Heart right ventricle (tissue), 16 donors: ENCODE measurements around the gene ARL6IP5. TPM values are rescaled to one million over a fixed set of nuclear protein-coding genes. Genes with fewer than 3 reads are reported as not detected.
A peak's percentile ranks its signal among the peaks of the same experiment; 100 is the strongest.

Source experiments
- ATAC-seq, 8 donors: fragments of 200-7000 bp; cut with Tn5 transposase; one replicate each; pipeline ENCODE4 v1.9.1; 2020; ENCODE audit warnings: mild to moderate bottlenecking in 8 of 8, moderate library complexity in 8 of 8, moderate number of reproducible peaks in 1 of 8
- DNase-seq, 2 donors: peaks; one replicate each; pipeline ENCODE4 v3.0.0-alpha.2; 2020
- H3K27ac ChIP-seq, 10 donors: fragments of 200-600 bp; sonication (generic) in 2 of 10; one replicate each; pipeline versions ENCODE4 v1.5.0 to v1.8.0; 2020 to 2022; ENCODE audit warnings: mild to moderate bottlenecking in 3 of 10
- H3K27me3 ChIP-seq, 7 donors: fragments of 200-600 bp; one replicate each; pipeline ENCODE4 v1.8.0; 2021 to 2022; ENCODE audit warnings: mild to moderate bottlenecking in 2 of 7
- H3K36me3 ChIP-seq, 9 donors: fragments of 200-600 bp; sonication (generic) in 1 of 9; one replicate each; pipeline versions ENCODE4 v1.5.0 to v1.8.0; 2020 to 2022; ENCODE audit warnings: mild to moderate bottlenecking in 2 of 9
- H3K4me1 ChIP-seq, 9 donors: fragments of 200-600 bp; sonication (generic) in 1 of 9; one replicate each; pipeline versions ENCODE4 v1.5.0 to v1.8.0; 2020 to 2022; ENCODE audit warnings: mild to moderate bottlenecking in 4 of 9
- H3K4me3 ChIP-seq, 10 donors: fragments of 200-600 bp; sonication (generic) in 2 of 10; one replicate each; pipeline versions ENCODE4 v1.5.0 to v1.8.0; 2020 to 2022; ENCODE audit warnings: mild to moderate bottlenecking in 7 of 10, moderate library complexity in 2 of 10
- H3K9me3 ChIP-seq, 11 donors: fragments of 200-600 bp in 10 of 11; sonication (generic) in 2 of 11; one replicate each; pipeline versions ENCODE4 v1.5.0 to v1.8.0; 2013 to 2022; ENCODE audit warnings: mild to moderate bottlenecking in 2 of 11, control low read depth in 1 of 11, moderate library complexity in 1 of 11
- CTCF ChIP-seq, 9 donors: fragments of 200-600 bp; sonication (generic) in 2 of 9; IDR thresholded peaks; one replicate each; pipeline versions ENCODE4 v1.5.0 to v1.8.0; 2021 to 2022; ENCODE audit warnings: antibody characterized with exemption in 9 of 9, mild to moderate bottlenecking in 5 of 9, moderate library complexity in 1 of 9
- WGBS, 2 donors: extraction: QIAGEN DNeasy Blood & Tissue Kit; methylation state at CpG; one replicate each; pipeline ENCODE4 v1.1.7; 2013; ENCODE audit warnings: inconsistent platforms in 1 of 2; 5-methylcytosine and 5-hydroxymethylcytosine counted together
- intact Hi-C, 10 donors: fragments of 100-400 bp; cut with DNase I; formaldehyde crosslinking; loops; one replicate each; pipeline versions ENCODE4 v1.11.1 to v1.14.2; 2022
- polyA plus RNA-seq, 2 donors: library from polyadenylated mRNA; stranded (reverse); fragments of 200-250 nt; gene quantifications; one replicate each; pipeline ENCODE4 v1.2.3, GENCODE V29; 2013
- total RNA-seq, 10 donors: library from RNA; stranded (reverse); fragmentation: NEBNext Ultra II Directional in 3 of 10; extraction: Animal tissue kit (Norgen Biotek cat#: 25700) in 3 of 10; gene quantifications; one replicate each; pipeline versions ENCODE4 v1.2.1 to v1.2.4, GENCODE V29; 2021 to 2023
- donor health status: Arrhythmogenic right ventricular cardiomyopathy.
- donor health status: ischemic (EF 13 %, LVEDD 7.1; RV severe dilation, severe dysfunction).
- donor health status: healthy with polysubstance abuse.
- donor health status: DM: no; HTN: yes; CAD: no.
- donor health status: DM: no; HTN: no; CAD: no.
- donor health status: ischemic (EF 25% LVEDD 6.9; RV normal size, moderate dysfunction).
- donor health status: ischemic (EF 25% LVEDD 5.7; RV mildly dilated, moderate dysfunction).
- donor health status: healthy.
- donor health status: DM: yes; HTN: yes; CAD: no.
- donor health status: Ischemic cardiomyopathy.
- donor health status: ischemic (EF 35%, LVEDD 5.7; RV mildly dilated, moderate dysfunction).
- donor health status: nonischemic (EF 11% LVEDD 7.7; RV severe dilation, severe dysfunction).
- donor health status: DM: yes; HTN: yes; CAD: no.
- donor health status: PGD.
- donor health status: ischemic (EF 29% LVEDD 5.4; RV normal size, mild dysfunction).
- donor health status: nonischemic (EF 23%, LVEDD 6.1; RV moderate dilation, normal function).

Gene ARL6IP5
- total and polyA plus RNA-seq, 12 donors = 151 to 226 (median 195) TPM

- intact Hi-C loops = no loop called here
These were observed 11.6 kb downstream of the ARL6IP5 start for GRCh38 chr3:69096299-69096698.

GRCh38 chr3:69097407-69098086 is 12.8 kb downstream of the ARL6IP5 start:
- no peak for DNase-seq
- Histone ChIP-seq H3K27me3 (no peaks in the 10 kb centered on the region), H3K4me1 (peaks cover 8 to 97% (median 75%) of the 10 kb centered on the region in 9 donors), H3K36me3 (peaks cover 0 to 73% (median 12%) of the 10 kb centered on the region in 9 donors), H3K4me3 (no peak overlapping the region), H3K9me3 (no peaks in the 10 kb centered on the region), H3K27ac (peak overlapping the region in 3 of 10 donors; percentile 10 to 96 (median 51))
- no peak for ATAC-seq
- 89 to 93% methylated on average over 9 of the region's 9 CpGs for WGBS, 2 donors
- intact Hi-C loops = no loop called here
- no peak for TF ChIP-seq CTCF (IDR thresholded peaks at IDR 0.05)

More at GRCh38 chr3:69096299-69096698, 11.6 kb downstream of the ARL6IP5 start:
- Histone ChIP-seq H3K4me3 (no peak overlapping the region), H3K4me1 (peaks cover 14 to 97% (median 80%) of the 10 kb centered on the region in 9 donors), H3K27ac (peak overlapping the region; percentile 9 to 96 (median 51)), H3K9me3 (no peaks in the 10 kb centered on the region), H3K36me3 (peaks cover 0 to 61% (median 5%) of the 10 kb centered on the region in 9 donors), H3K27me3 (no peaks in the 10 kb centered on the region)
- WGBS, 2 donors = 73 to 95% methylated on average over 3 to 4 of the region's 5 CpGs
- ATAC-seq (no peak), DNase-seq (no peak)
- no peak for TF ChIP-seq CTCF (IDR thresholded peaks at IDR 0.05)

DNA sequence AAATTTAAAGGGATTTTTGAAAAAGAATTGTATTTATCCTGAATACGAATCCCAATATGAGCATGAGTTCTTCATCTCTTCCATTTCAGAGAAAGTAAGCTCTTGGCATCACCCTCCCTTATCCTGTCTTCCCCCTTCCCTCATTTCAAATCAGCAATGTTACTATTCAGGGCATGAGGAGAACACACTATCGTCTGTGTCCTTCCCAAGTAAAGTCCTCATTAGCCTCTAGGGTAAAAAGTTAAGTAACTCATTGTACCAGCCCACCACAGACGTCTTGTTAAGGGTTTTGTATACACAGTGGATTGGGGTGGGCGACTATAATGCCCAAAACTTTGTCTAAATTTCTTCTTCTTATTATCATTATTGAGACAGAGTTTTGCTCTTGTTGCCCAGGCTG is 14.8 kb downstream of the ARL6IP5 start:
- ATAC-seq (peak in 1 of 8 donors; percentile 44), DNase-seq (no peak)
- H3K36me3 ChIP-seq = peaks cover 0 to 83% (median 14%) of the 10 kb centered on the region in 9 donors
- no peak overlapping the region for H3K4me3 ChIP-seq
- H3K9me3 ChIP-seq = no peaks in the 10 kb centered on the region
- TF ChIP-seq CTCF (IDR thresholded peaks at IDR 0.05) = no peak
- H3K27me3 ChIP-seq = no peaks in the 10 kb centered on the region
- 58 to 68% methylated on average over 4 of the region's 4 CpGs for WGBS, 2 donors
- intact Hi-C loops = no loop called here
- H3K27ac ChIP-seq = peak overlapping the region in 7 of 10 donors; percentile 4 to 70 (median 37)
- peaks cover 1 to 97% (median 74%) of the 10 kb centered on the region in 9 donors for H3K4me1 ChIP-seq

- ATAC-seq (peak in 1 of 8 donors; percentile 15), DNase-seq (no peak)
- no peak overlapping the region for H3K4me3 ChIP-seq
- no peak for TF ChIP-seq CTCF (IDR thresholded peaks at IDR 0.05)
- intact Hi-C loops = no loop called here
- H3K4me1 ChIP-seq = peaks cover 0 to 88% (median 65%) of the 10 kb centered on the region in 9 donors
- no peaks in the 10 kb centered on the region for H3K9me3 ChIP-seq
- H3K36me3 ChIP-seq = peaks cover 0 to 79% (median 18%) of the 10 kb centered on the region in 9 donors
- no peaks in the 10 kb centered on the region for H3K27me3 ChIP-seq
- 82 to 87% methylated on average over 4 of the region's 4 CpGs for WGBS, 2 donors
- H3K27ac ChIP-seq = peak overlapping the region in 6 of 10 donors; percentile 21 to 68 (median 42)
These were observed 17.6 kb downstream of the ARL6IP5 start for GRCh38 chr3:69102384-69102783.
